H9 (cell line): Measurements from ENCODE around the gene LBX1. TPM values are rescaled to one million over a fixed set of nuclear protein-coding genes. Genes with fewer than 3 reads are reported as not detected.

Experiments
- DNase-seq: peaks from one replicate; pipeline ENCODE4 v3.0.0-alpha.2; 2017
- H2AFZ ChIP-seq: one replicate; pipeline ENCODE4 v1.6.1; 2013; ENCODE audit warnings: mild to moderate bottlenecking, low read length, control low read depth, moderate library complexity
- H2AK5ac ChIP-seq: 2 replicates; pipeline ENCODE4 v1.6.1; 2013; ENCODE audit warnings: low read length, control low read depth, mixed read lengths; ENCODE audit not compliant: insufficient read length
- H2BK120ac ChIP-seq: one replicate; pipeline ENCODE4 v1.6.1; 2013; ENCODE audit warnings: low read depth, mild to moderate bottlenecking, low read length, control low read depth, inconsistent platforms; ENCODE audit not compliant: poor library complexity, severe bottlenecking
- H2BK12ac ChIP-seq: 2 replicates; pipeline ENCODE4 v1.6.1; 2013; ENCODE audit warnings: low read length, control low read depth, mixed read lengths, low read depth; ENCODE audit not compliant: insufficient read length
- H2BK15ac ChIP-seq: 2 replicates; pipeline ENCODE4 v1.6.1; 2013; ENCODE audit warnings: low read depth, low read length, control low read depth
- H2BK20ac ChIP-seq: one replicate; pipeline ENCODE4 v1.6.1; 2013; ENCODE audit warnings: low read depth, mild to moderate bottlenecking, low read length, control low read depth, inconsistent platforms; ENCODE audit not compliant: poor library complexity, severe bottlenecking
- H2BK5ac ChIP-seq: 2 replicates; pipeline ENCODE4 v1.6.1; 2013; ENCODE audit warnings: low read length, control low read depth, mixed read lengths; ENCODE audit not compliant: insufficient read length
- H3K14ac ChIP-seq: 2 replicates; pipeline ENCODE4 v1.6.1; 2013; ENCODE audit warnings: low read length, control low read depth; ENCODE audit not compliant: insufficient read depth
- H3K18ac ChIP-seq: 2 replicates; pipeline ENCODE4 v1.6.1; 2013; ENCODE audit warnings: low read depth, mild to moderate bottlenecking, mixed read lengths, low read length, control low read depth; ENCODE audit not compliant: insufficient read length
- H3K23ac ChIP-seq: 2 replicates; pipeline ENCODE4 v1.6.1; 2013; ENCODE audit warnings: low read length, control low read depth, mixed read lengths, low read depth; ENCODE audit not compliant: insufficient read length
- H3K23me2 ChIP-seq: 2 replicates; pipeline ENCODE4 v1.6.1; 2013; ENCODE audit warnings: low read depth, mild to moderate bottlenecking, mixed read lengths, low read length, control low read depth; ENCODE audit not compliant: insufficient read length, poor library complexity, severe bottlenecking
- H3K27ac ChIP-seq: 2 replicates; pipeline ENCODE4 v1.5.1; 2013; ENCODE audit warnings: low read length, control low read depth, mixed read lengths, low read depth; ENCODE audit not compliant: insufficient read length
- H3K27me3 ChIP-seq: 2 replicates; pipeline ENCODE4 v1.6.1; 2013; ENCODE audit warnings: low read length, control low read depth, inconsistent platforms; ENCODE audit not compliant: insufficient read depth
- H3K4ac ChIP-seq: 2 replicates; pipeline ENCODE4 v1.6.1; 2013; ENCODE audit warnings: low read depth, mild to moderate bottlenecking, control low read depth, inconsistent platforms, low read length, moderate library complexity
- H3K4me1 ChIP-seq: 2 replicates; pipeline ENCODE4 v1.6.1; 2013; ENCODE audit warnings: low read length, control low read depth, inconsistent platforms; ENCODE audit not compliant: insufficient read depth
- H3K4me2 ChIP-seq: 2 replicates; pipeline ENCODE4 v1.6.1; 2013; ENCODE audit warnings: low read length, control low read depth, mixed read lengths; ENCODE audit not compliant: insufficient read length, insufficient read depth
- H3K56ac ChIP-seq: 2 replicates; pipeline ENCODE4 v1.6.1; 2013; ENCODE audit warnings: low read depth, mild to moderate bottlenecking, mixed read lengths, low read length, control low read depth; ENCODE audit not compliant: insufficient read length
- H3K79me1 ChIP-seq: 2 replicates; pipeline ENCODE4 v1.6.1; 2013; ENCODE audit warnings: low read depth, mild to moderate bottlenecking, moderate library complexity, low read length, control low read depth, inconsistent platforms; ENCODE audit not compliant: insufficient read depth, poor library complexity, severe bottlenecking
- H3K79me2 ChIP-seq: 2 replicates; pipeline ENCODE4 v1.6.1; 2013; ENCODE audit warnings: low read length, control low read depth, inconsistent platforms; ENCODE audit not compliant: insufficient read depth
- H3K9ac ChIP-seq: 2 replicates; pipeline ENCODE4 v1.6.1; 2013; ENCODE audit warnings: low read length, control low read depth, mixed read lengths; ENCODE audit not compliant: insufficient read length; ENCODE audit errors: extremely low read depth
- H3K9me3 ChIP-seq: one replicate; pipeline ENCODE4 v1.6.1; 2013; ENCODE audit warnings: low read depth, low read length, inconsistent platforms; ENCODE audit not compliant: control insufficient read depth
- H3T11ph ChIP-seq: one replicate; pipeline ENCODE4 v1.6.1; 2013; ENCODE audit warnings: mild to moderate bottlenecking, low read length, control low read depth, inconsistent platforms
- H4K20me1 ChIP-seq: one replicate; pipeline ENCODE4 v1.6.1; 2013; ENCODE audit not compliant: control insufficient read depth, insufficient read length, insufficient read depth
- H4K5ac ChIP-seq: 2 replicates; pipeline ENCODE4 v1.6.1; 2013; ENCODE audit warnings: low read depth, mild to moderate bottlenecking, mixed read lengths, low read length, control low read depth; ENCODE audit not compliant: insufficient read length
- H4K8ac ChIP-seq: replicated peaks from 2 replicates; pipeline ENCODE4 v1.6.1; 2013; ENCODE audit warnings: low read length, control low read depth, mixed read lengths, low read depth; ENCODE audit not compliant: insufficient read length
- H4K91ac ChIP-seq: 2 replicates; pipeline ENCODE4 v1.6.1; 2013; ENCODE audit warnings: low read depth, mild to moderate bottlenecking, moderate library complexity, mixed read lengths, low read length, control low read depth; ENCODE audit not compliant: insufficient read length
- H3K27ac Mint-ChIP-seq, 3 experiments: 2 replicates in 2 of 3; 3 replicates in 1 of 3; pipeline ENCODE4 v1.8.0; 2020 to 2021; ENCODE audit warnings: mixed read lengths in 3 of 3, mild to moderate bottlenecking in 1 of 3, moderate library complexity in 1 of 3
- H3K27me3 Mint-ChIP-seq: 2 replicates; pipeline ENCODE4 v1.8.0; 2021; ENCODE audit warnings: low read depth, mild to moderate bottlenecking, moderate library complexity, mixed read lengths
- H3K36me3 Mint-ChIP-seq, 3 experiments: 2 replicates in 2 of 3; 3 replicates in 1 of 3; pipeline ENCODE4 v1.8.0; 2020 to 2021; ENCODE audit warnings: low read depth in 3 of 3, mixed read lengths in 3 of 3; ENCODE audit not compliant: insufficient read depth in 1 of 3
- H3K4me1 Mint-ChIP-seq, 2 experiments: 2 replicates each; pipeline ENCODE4 v1.8.0; 2020; ENCODE audit warnings: mixed read lengths in 2 of 2
- H3K4me3 Mint-ChIP-seq, 2 experiments: 2 replicates in 1 of 2; 3 replicates in 1 of 2; pipeline ENCODE4 v1.8.0; 2020 to 2021; ENCODE audit warnings: mild to moderate bottlenecking in 2 of 2, mixed read lengths in 2 of 2, moderate library complexity in 1 of 2
- H3K9me3 Mint-ChIP-seq, 2 experiments: 2 replicates in 1 of 2; 3 replicates in 1 of 2; pipeline ENCODE4 v1.8.0; 2020; ENCODE audit warnings: mild to moderate bottlenecking in 2 of 2, mixed read lengths in 2 of 2, moderate library complexity in 1 of 2
- CTCF ChIP-seq: fragments of 200-600 bp; sonication (generic); conservative IDR thresholded peaks from 3 replicates; pipeline ENCODE4 v1.8.0; 2021; ENCODE audit warnings: antibody characterized with exemption, mild to moderate bottlenecking
- WGBS: extraction: QIAGEN DNeasy Blood & Tissue Kit; methylation state at CpG from one replicate; pipeline ENCODE4 v1.1.7; 2013; ENCODE audit warnings: missing lambda C conversion rate, low lambda C conversion rate, mixed read lengths; ENCODE audit not compliant: insufficient read length; ENCODE audit errors: extremely low coverage; 5-methylcytosine and 5-hydroxymethylcytosine counted together
- total RNA-seq: library from RNA; stranded (reverse); gene quantifications from 2 replicates; pipeline ENCODE4 v1.2.1, GENCODE V29; 2021

Gene LBX1
- total RNA-seq, 1 experiment from 2014 or later: not detected

GRCh38 chr10:101219139-101219945, 9.9 kb downstream of the LBX1 start:
- Histone ChIP-seq H2BK12ac (no peak overlapping the region), H4K8ac (no peak overlapping the region), H3K79me2 (no peaks in the 10 kb centered on the region), H4K5ac (no peak overlapping the region), H4K91ac (no peak overlapping the region), H3K9me3 (no peaks in the 10 kb centered on the region), H2BK5ac (no peak overlapping the region), H3K4me1 (no peaks in the 10 kb centered on the region), H3K9ac (no peak overlapping the region), H3K56ac (no peak overlapping the region), H2AK5ac (no peak overlapping the region), H3K23ac (no peak overlapping the region), H3K4me2 (no peak overlapping the region), H2BK15ac (no peak overlapping the region), H3K23me2 (peaks cover 7% of the 10 kb centered on the region), H3K14ac (no peak overlapping the region), H3K4ac (no peak overlapping the region), H3K18ac (no peak overlapping the region), H2BK120ac (no peak overlapping the region), H3K27ac (no peak overlapping the region), H4K20me1 (peaks cover 3% of the 10 kb centered on the region), H3K79me1 (no peaks in the 10 kb centered on the region), H2AFZ (no peak overlapping the region), H3K27me3 (peaks cover 95% of the 10 kb centered on the region), H3T11ph (no peak overlapping the region), H2BK20ac (no peak overlapping the region)
- H3K27ac Mint-ChIP-seq: no peak overlapping the region
- DNase-seq: no peak
- no peak for TF ChIP-seq CTCF
- WGBS: no CpG with 5 or more reads among the region's 26 CpGs
- H3K9me3 Mint-ChIP-seq: peaks cover 7 to 11% of the 10 kb centered on the region in 2 experiments; a peak in 4 of 5 replicates
- H3K4me1 Mint-ChIP-seq: peaks cover 13 to 31% of the 10 kb centered on the region in 2 experiments
- no peak overlapping the region for H3K4me3 Mint-ChIP-seq
- H3K27me3 Mint-ChIP-seq: peaks cover 99% of the 10 kb centered on the region
- H3K36me3 Mint-ChIP-seq: peaks cover 0 to 2% (median 0%) of the 10 kb centered on the region in 3 experiments; a peak in 2 of 7 replicates
